Thoracic aorta (tissue), 2 donors: Measurements from ENCODE around the gene WWTR1. TPM values are rescaled to one million over a fixed set of nuclear protein-coding genes. Genes with fewer than 3 reads are reported as not detected.

ENCODE experiments used
- ATAC-seq: fragments of 150-250 bp; one replicate; pipeline ENCODE4 v1.8.0; 2017; ENCODE audit warnings: low read depth; ENCODE audit not compliant: insufficient number of reproducible peaks, low FRiP score
- DNase-seq: peaks from one replicate; pipeline ENCODE4 v3.0.0-alpha.2; 2020; ENCODE audit warnings: low spot score
- H3K27ac ChIP-seq, 2 donors: fragments of 200-600 bp; sonication (generic); 1 replicate in 1 of 2; 2 replicates in 1 of 2; pipeline ENCODE4 v1.5.1; 2016; ENCODE audit warnings: mild to moderate bottlenecking in 2 of 2, moderate library complexity in 2 of 2
- H3K27me3 ChIP-seq: fragments of 200-600 bp; sonication (generic); replicated peaks from 2 replicates; pipeline ENCODE4 v1.6.0; 2016; ENCODE audit warnings: mild to moderate bottlenecking; ENCODE audit not compliant: insufficient read depth
- H3K36me3 ChIP-seq: fragments of 200-600 bp; sonication (generic); one replicate; pipeline ENCODE4 v1.5.1; 2016
- H3K4me1 ChIP-seq, 2 donors: fragments of 200-600 bp; sonication (generic); 1 replicate in 1 of 2; 2 replicates in 1 of 2; pipeline versions ENCODE4 v1.5.1 to v1.6.0; 2016; ENCODE audit warnings: low read depth in 2 of 2, mild to moderate bottlenecking in 1 of 2; ENCODE audit not compliant: control insufficient read depth in 1 of 2
- H3K4me3 ChIP-seq: fragments of 200-600 bp; sonication (generic); 2 replicates; pipeline ENCODE4 v1.5.1; 2016; ENCODE audit warnings: mild to moderate bottlenecking
- H3K9me3 ChIP-seq: fragments of 200-600 bp; sonication (generic); 2 replicates; pipeline ENCODE4 v1.5.1; 2016
- CTCF ChIP-seq: fragments of 200-600 bp; sonication (generic); IDR thresholded peaks from one replicate; pipeline ENCODE4 v1.5.1; 2019; ENCODE audit warnings: antibody characterized with exemption
- total RNA-seq, 2 donors: library from RNA; depleted of rRNA; stranded (reverse); fragments of >200 nt; gene quantifications; one replicate each; pipeline versions ENCODE4 v1.1.0 to v1.2.3, GENCODE V29; 2016

The WWTR1 gene
- total RNA-seq, 2 donors from 2014 or later = 135 to 243 TPM

GRCh38 chr3:149536429-149536828 lies 121.4 kb downstream of the WWTR1 start:
- no peaks in the 10 kb centered on the region for H3K9me3 ChIP-seq
- TF ChIP-seq CTCF = no peak
- peaks cover 30 to 94% of the 10 kb centered on the region in 2 donors for H3K4me1 ChIP-seq
- no peaks in the 10 kb centered on the region for H3K27me3 ChIP-seq
- H3K4me3 ChIP-seq = no peak overlapping the region
- DNase-seq (no peak), ATAC-seq (no peak)
- H3K27ac ChIP-seq = peak overlapping the region in 1 of 2 donors; percentile 28
- peaks cover under 1% of the 10 kb centered on the region for H3K36me3 ChIP-seq

- no peaks in the 10 kb centered on the region for H3K27me3 ChIP-seq
- no peak overlapping the region for H3K4me3 ChIP-seq
- H3K36me3 ChIP-seq = no peaks in the 10 kb centered on the region
- ATAC-seq = no peak
- no peak for TF ChIP-seq CTCF
- peak overlapping the region; percentile 7 to 61 for H3K27ac ChIP-seq
- DNase-seq = no peak
- no peaks in the 10 kb centered on the region for H3K9me3 ChIP-seq
- peaks cover 31 to 90% of the 10 kb centered on the region in 2 donors for H3K4me1 ChIP-seq
These were observed 122.5 kb downstream of the WWTR1 start for GRCh38 chr3:149535333-149535685.

GRCh38 chr3:149534671-149535332 lies 123.0 kb downstream of the WWTR1 start:
- H3K27ac ChIP-seq = peak overlapping the region; percentile 18 to 61
- ATAC-seq (no peak), DNase-seq (no peak)
- no peak overlapping the region for H3K4me3 ChIP-seq
- H3K27me3 ChIP-seq = no peaks in the 10 kb centered on the region
- H3K4me1 ChIP-seq = peaks cover 31 to 85% of the 10 kb centered on the region in 2 donors
- H3K36me3 ChIP-seq = no peaks in the 10 kb centered on the region
- H3K9me3 ChIP-seq = no peaks in the 10 kb centered on the region
- TF ChIP-seq CTCF = no peak

- peak overlapping the region; percentile 35 to 61 for H3K27ac ChIP-seq
- DNase-seq (no peak), ATAC-seq (no peak)
- H3K9me3 ChIP-seq = no peaks in the 10 kb centered on the region
- H3K4me3 ChIP-seq = no peak overlapping the region
- H3K4me1 ChIP-seq = peaks cover 28 to 82% of the 10 kb centered on the region in 2 donors
- no peaks in the 10 kb centered on the region for H3K36me3 ChIP-seq
- H3K27me3 ChIP-seq = no peaks in the 10 kb centered on the region
- TF ChIP-seq CTCF = no peak
These were observed 123.7 kb downstream of the WWTR1 start for GRCh38 chr3:149534082-149534481.

GRCh38 chr3:149532489-149533180 lies 125.2 kb downstream of the WWTR1 start:
- Histone ChIP-seq H3K27me3 (no peaks in the 10 kb centered on the region), H3K4me3 (peak overlapping the region; percentile 48), H3K27ac (peak overlapping the region; percentile 12 to 61), H3K4me1 (peaks cover 32 to 88% of the 10 kb centered on the region in 2 donors), H3K36me3 (no peaks in the 10 kb centered on the region), H3K9me3 (no peaks in the 10 kb centered on the region)
- TF ChIP-seq CTCF = no peak
- no peak for ATAC-seq
- no peak for DNase-seq
